HepG2 (cell line): ENCODE data around the gene TMEM53. TPM values are rescaled to one million over a fixed set of nuclear protein-coding genes. Genes with fewer than 3 reads are reported as not detected.

Experiments
- AHDC1 ChIP-seq: sonication (generic); formaldehyde crosslinking; IDR thresholded peaks from 2 replicates; pipeline ENCODE4 v1.5.1; 2020; ENCODE audit warnings: mild to moderate bottlenecking, missing genetic modification reagents, borderline replicate concordance
- BCL3 ChIP-seq: sonication (generic); formaldehyde crosslinking; IDR thresholded peaks from 2 replicates; pipeline ENCODE4 v1.5.1; 2020; ENCODE audit warnings: mild to moderate bottlenecking, missing genetic modification reagents, moderate library complexity
- JDP2 ChIP-seq: sonication (generic); formaldehyde crosslinking; IDR thresholded peaks from 2 replicates; pipeline ENCODE4 v1.8.1; 2022; ENCODE audit warnings: missing genetic modification reagents, borderline replicate concordance
- KAT8 ChIP-seq: IDR thresholded peaks from 2 replicates; pipeline ENCODE4 v1.6.1; 2016; ENCODE audit warnings: missing genetic modification reagents, missing compliant biosample characterization
- KDM4B ChIP-seq: sonication (generic); formaldehyde crosslinking; IDR thresholded peaks from 2 replicates; pipeline ENCODE4 v1.4.0; 2020; ENCODE audit warnings: missing genetic modification reagents
- RBFOX2 ChIP-seq: fragments of 200-400 bp; formaldehyde crosslinking; IDR thresholded peaks from 2 replicates; pipeline ENCODE4 v1.6.1; 2017; ENCODE audit warnings: low read depth, mild to moderate bottlenecking, low read length
- REL ChIP-seq: sonication (generic); formaldehyde crosslinking; conservative IDR thresholded peaks from 2 replicates; pipeline ENCODE4 v1.8.0; 2022; ENCODE audit warnings: mild to moderate bottlenecking, missing genetic modification reagents, moderate library complexity
- RXRA ChIP-seq: sonication (generic); formaldehyde crosslinking; IDR thresholded peaks from 2 replicates; pipeline ENCODE4 v1.5.1; 2020; ENCODE audit warnings: missing genetic modification reagents
- TGIF2 ChIP-seq: IDR thresholded peaks from 2 replicates; pipeline ENCODE4 v1.6.1; 2016; ENCODE audit warnings: control low read depth, missing compliant biosample characterization
- TRAFD1 ChIP-seq: sonication (generic); formaldehyde crosslinking; IDR thresholded peaks from 2 replicates; pipeline ENCODE4 v1.5.1; 2020; ENCODE audit warnings: missing genetic modification reagents, mild to moderate bottlenecking, borderline replicate concordance
- ZMYM4 ChIP-seq: sonication (generic); formaldehyde crosslinking; IDR thresholded peaks from 2 replicates; pipeline ENCODE4 v1.8.1; 2023; ENCODE audit warnings: mild to moderate bottlenecking, missing genetic modification reagents
- ZNF224 ChIP-seq: sonication (generic); formaldehyde crosslinking; IDR thresholded peaks from 2 replicates; pipeline ENCODE4 v1.5.0; 2020; ENCODE audit warnings: mild to moderate bottlenecking, missing genetic modification reagents
- polyA plus RNA-seq, 8 experiments: library from polyadenylated mRNA; depleted of rRNA in 3 of 8; stranded (reverse) in 7 of 8; unstranded in 1 of 8; fragments of >200 nt; fragmentation: Illumina TruSeq in 4 of 8; extraction: Trizol in 4 of 8; gene quantifications; 2 replicates each; pipeline versions ENCODE4 v1.2.1 to v1.2.3, GENCODE V29; 2011 to 2016; ENCODE audit warnings: low read depth in 4 of 8, missing spikeins in 1 of 8, mixed read lengths in 1 of 8; ENCODE audit not compliant: insufficient read depth in 1 of 8
- total RNA-seq, 5 experiments: library from RNA; depleted of rRNA; stranded (reverse); fragments of >200 nt; fragmentation: Illumina TruSeq; extraction: Trizol; gene quantifications; 2 replicates each; pipeline ENCODE4 v1.2.3, GENCODE V29; 2016; ENCODE audit warnings: low read depth in 1 of 5
- TF ChIP-seq, protein P1 (sequence below): IDR thresholded peaks from 2 replicates; pipeline ENCODE4 v1.6.1; 2016; ENCODE audit warnings: low read depth, missing genetic modification reagents, missing compliant biosample characterization

TMEM53 gene
- total and polyA plus RNA-seq, 2 of the 13 experiments (the other 11 are each of a cell fraction or from before 2014, with no cell fraction given), result 12.6 to 20.2 TPM

- TF ChIP-seq AHDC1 (CRISPR knock-in tag) (peak; percentile 98), KDM4B (CRISPR knock-in tag) (no peak), KAT8 (CRISPR knock-in tag) (peak; percentile 80), ZMYM4 (CRISPR knock-in tag) (peak; percentile 90), JDP2 (CRISPR knock-in tag) (no peak), RBFOX2 (peak; percentile 20; the same call in 1 of the 2 replicates), TRAFD1 (CRISPR knock-in tag) (no peak), REL (CRISPR knock-in tag) (no peak), RXRA (CRISPR knock-in tag) (peak; percentile 61; the same call in 1 of the 2 replicates), TGIF2 (CRISPR knock-in tag) (peak; percentile 66; the same call in 1 of the 2 replicates), ZNF224 (CRISPR knock-in tag) (0 out of 2 replicates have a peak, but pooled peaks have one; percentile 46), BCL3 (CRISPR knock-in tag) (peak; percentile 71)
- TF ChIP-seq, protein P1, sequence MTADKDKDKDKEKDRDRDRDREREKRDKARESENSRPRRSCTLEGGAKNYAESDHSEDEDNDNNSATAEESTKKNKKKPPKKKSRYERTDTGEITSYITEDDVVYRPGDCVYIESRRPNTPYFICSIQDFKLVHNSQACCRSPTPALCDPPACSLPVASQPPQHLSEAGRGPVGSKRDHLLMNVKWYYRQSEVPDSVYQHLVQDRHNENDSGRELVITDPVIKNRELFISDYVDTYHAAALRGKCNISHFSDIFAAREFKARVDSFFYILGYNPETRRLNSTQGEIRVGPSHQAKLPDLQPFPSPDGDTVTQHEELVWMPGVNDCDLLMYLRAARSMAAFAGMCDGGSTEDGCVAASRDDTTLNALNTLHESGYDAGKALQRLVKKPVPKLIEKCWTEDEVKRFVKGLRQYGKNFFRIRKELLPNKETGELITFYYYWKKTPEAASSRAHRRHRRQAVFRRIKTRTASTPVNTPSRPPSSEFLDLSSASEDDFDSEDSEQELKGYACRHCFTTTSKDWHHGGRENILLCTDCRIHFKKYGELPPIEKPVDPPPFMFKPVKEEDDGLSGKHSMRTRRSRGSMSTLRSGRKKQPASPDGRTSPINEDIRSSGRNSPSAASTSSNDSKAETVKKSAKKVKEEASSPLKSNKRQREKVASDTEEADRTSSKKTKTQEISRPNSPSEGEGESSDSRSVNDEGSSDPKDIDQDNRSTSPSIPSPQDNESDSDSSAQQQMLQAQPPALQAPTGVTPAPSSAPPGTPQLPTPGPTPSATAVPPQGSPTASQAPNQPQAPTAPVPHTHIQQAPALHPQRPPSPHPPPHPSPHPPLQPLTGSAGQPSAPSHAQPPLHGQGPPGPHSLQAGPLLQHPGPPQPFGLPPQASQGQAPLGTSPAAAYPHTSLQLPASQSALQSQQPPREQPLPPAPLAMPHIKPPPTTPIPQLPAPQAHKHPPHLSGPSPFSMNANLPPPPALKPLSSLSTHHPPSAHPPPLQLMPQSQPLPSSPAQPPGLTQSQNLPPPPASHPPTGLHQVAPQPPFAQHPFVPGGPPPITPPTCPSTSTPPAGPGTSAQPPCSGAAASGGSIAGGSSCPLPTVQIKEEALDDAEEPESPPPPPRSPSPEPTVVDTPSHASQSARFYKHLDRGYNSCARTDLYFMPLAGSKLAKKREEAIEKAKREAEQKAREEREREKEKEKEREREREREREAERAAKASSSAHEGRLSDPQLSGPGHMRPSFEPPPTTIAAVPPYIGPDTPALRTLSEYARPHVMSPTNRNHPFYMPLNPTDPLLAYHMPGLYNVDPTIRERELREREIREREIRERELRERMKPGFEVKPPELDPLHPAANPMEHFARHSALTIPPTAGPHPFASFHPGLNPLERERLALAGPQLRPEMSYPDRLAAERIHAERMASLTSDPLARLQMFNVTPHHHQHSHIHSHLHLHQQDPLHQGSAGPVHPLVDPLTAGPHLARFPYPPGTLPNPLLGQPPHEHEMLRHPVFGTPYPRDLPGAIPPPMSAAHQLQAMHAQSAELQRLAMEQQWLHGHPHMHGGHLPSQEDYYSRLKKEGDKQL, result peak; percentile 88
Observed at GRCh38 chr1:44681905-44682882, 7.9 kb upstream of the TMEM53 start (continued).
